ENCODE results near the gene NLRP14.

DNA sequence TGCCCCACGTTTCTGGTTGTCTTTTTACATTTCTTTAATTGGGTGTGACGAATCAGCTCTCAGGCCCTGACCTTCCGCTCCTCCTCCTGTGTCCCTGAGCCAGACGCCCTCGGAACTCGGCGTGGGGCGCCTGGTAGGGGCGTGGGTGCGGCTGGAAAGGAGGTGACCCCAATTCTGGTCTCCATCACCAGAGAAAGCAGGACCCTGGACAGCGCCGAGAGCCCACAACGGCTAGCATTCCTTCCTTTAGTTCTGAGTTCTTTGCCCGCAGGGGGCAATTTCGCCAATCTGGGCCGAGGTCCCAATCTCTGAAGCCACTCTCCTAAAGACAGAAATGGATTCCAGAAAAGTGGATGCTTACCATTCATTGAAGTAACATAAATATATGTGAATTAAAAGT is 56.8 kb downstream of the NLRP14 start:
- TF ChIP-seq, protein P1, sequence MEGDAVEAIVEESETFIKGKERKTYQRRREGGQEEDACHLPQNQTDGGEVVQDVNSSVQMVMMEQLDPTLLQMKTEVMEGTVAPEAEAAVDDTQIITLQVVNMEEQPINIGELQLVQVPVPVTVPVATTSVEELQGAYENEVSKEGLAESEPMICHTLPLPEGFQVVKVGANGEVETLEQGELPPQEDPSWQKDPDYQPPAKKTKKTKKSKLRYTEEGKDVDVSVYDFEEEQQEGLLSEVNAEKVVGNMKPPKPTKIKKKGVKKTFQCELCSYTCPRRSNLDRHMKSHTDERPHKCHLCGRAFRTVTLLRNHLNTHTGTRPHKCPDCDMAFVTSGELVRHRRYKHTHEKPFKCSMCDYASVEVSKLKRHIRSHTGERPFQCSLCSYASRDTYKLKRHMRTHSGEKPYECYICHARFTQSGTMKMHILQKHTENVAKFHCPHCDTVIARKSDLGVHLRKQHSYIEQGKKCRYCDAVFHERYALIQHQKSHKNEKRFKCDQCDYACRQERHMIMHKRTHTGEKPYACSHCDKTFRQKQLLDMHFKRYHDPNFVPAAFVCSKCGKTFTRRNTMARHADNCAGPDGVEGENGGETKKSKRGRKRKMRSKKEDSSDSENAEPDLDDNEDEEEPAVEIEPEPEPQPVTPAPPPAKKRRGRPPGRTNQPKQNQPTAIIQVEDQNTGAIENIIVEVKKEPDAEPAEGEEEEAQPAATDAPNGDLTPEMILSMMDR (IDR thresholded peaks at IDR 0.05; ENCODE audit: borderline replicate concordance, extremely low read depth, low read length, poor library complexity, severe bottlenecking) = no peak
- TF ChIP-seq EZH2 (IDR thresholded peaks at IDR 0.05; ENCODE audit: borderline replicate concordance, low read depth, low read length, severe bottlenecking) = no peak

All from DND-41 (cell line).